GM19467 (cell line): ENCODE results near the gene COL24A1.
"Not testable (repeated sequence)": the region's sequence is repeated elsewhere in the genome, so short reads cannot be mapped to it uniquely, and the experiment has no call there.

Experiments used
- ATAC-seq: cut with Tn5 transposase; IDR thresholded peaks from one replicate; pipeline ENCODE4 v1.9.1; 2021; ENCODE audit warnings: mild to moderate bottlenecking, moderate library complexity; ENCODE audit not compliant: unreplicated experiment

The COL24A1 gene

GRCh38 chr1:85824066-85824840 lies 332.3 kb downstream of the COL24A1 start:
- ATAC-seq: no peak

DNA sequence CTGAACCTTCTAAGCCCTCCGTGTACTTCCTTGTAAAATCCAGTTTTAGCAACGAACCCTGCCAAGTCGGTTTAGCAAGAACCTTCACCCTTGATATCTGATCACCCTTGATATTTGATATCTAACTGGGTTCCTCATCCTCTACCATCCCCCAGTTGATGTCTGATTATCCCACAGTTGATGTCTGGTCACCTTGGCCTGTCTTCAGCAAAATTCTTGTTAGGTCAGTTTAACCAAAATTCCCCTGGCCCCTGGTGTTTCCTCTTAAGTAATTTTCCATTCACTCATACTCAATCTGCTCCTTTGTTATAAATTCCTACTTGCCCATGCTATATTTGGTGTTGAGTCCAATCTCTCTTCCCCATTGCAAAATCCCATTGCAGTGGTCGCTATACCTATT lies 333.9 kb downstream of the COL24A1 start:
- no peak for ATAC-seq

DNA sequence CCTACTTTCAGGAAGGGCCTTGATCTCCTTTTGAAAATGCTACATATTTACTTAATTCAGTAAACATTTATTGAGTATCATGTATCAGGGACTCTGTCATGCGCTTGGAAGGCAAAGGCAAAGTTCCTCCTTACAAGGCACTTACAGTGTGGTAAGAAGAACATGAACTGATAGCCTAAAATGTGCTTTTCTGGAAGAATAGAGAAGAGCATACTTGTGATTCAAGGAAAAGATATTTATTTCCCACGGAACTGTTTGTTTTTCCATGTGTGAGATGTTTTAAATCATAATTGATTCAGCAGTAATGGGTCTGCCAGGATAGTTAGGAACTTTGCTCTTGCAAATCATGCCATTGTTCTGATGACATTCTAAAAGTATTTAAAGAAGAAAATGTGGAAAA lies 338.2 kb downstream of the COL24A1 start:
- no peak for ATAC-seq

DNA sequence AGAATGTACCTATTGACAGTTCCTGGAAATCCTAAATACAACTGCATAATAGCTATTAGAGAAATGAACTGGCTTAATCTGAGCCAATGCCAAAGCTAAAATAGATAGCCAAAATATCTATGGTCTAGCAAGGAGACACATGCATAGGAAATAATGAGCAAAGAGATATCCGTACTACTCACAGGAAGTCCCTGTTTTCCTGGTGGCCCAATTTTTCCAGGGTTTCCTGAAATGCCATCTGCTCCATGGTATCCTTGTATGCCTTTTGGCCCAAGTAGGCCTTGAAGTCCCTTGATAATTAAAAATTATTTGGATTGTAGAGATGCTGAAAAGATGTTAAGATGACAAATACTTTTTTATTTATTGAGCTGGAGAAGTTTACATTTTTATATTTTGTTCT lies 340.0 kb downstream of the COL24A1 start:
- ATAC-seq: no peak

DNA sequence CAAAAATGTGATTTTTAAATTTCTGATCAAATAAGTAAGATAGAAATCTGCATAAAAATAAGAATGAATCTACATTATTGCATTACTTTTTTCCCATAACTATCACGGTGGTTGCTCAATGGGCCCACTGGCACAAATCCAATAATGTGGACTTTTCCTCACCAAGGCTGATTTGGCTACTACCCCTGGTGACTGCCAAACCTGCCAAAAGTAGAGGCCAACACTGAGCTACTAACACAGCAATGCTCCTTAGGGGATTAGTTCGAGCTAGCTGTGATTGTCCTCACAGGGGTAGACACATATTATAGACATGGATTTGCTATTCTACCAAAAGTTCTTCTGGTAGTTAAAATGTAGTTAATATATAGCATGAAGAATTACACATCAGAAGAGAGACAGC lies 340.7 kb downstream of the COL24A1 start:
- no peak for ATAC-seq

DNA sequence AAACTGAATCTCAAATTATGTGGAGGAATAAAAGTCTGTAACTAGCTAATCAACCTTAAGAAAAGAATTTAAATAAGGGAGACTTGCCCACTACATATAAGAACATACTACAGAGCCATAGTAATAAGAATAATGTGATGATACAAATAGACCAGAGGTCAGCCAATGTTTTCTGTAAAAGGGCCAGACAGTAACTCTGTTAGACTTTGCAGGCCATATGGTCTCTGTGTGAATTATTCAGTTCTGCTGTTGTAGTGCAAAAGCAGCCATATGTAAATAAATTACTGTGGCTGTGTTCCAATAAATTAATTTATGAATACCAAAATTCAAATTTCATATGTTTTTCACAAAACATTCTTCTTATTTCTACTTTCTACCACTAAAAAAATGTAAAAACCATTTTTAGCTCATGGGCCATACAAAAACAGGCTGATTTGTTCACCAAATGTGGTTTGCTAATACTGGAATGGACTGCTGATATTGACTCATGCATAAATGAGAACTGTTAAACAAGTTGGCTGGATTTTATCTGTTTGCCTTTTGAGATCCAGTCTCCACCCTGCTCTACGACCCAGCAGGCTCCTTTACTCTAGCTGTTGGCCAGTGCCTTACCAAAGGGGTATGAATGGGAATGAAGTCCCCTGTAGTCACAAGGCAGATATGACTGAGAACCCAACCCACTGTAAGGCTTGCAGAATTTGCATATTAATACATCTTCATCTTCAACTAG lies 350.2 kb downstream of the COL24A1 start:
- no peak for ATAC-seq

GRCh38 chr1:85801520-85801919 lies 355.1 kb downstream of the COL24A1 start:
- ATAC-seq: no peak

GRCh38 chr1:85799737-85800136 lies 356.8 kb downstream of the COL24A1 start:
- ATAC-seq: no peak

- ATAC-seq: no peak
These were observed 358.2 kb downstream of the COL24A1 start for GRCh38 chr1:85798419-85798818.

GRCh38 chr1:85777021-85777420 lies 379.6 kb downstream of the COL24A1 start:
- ATAC-seq: not testable (repeated sequence)

GRCh38 chr1:85762804-85763203 lies 393.8 kb downstream of the COL24A1 start:
- ATAC-seq: no peak

DNA sequence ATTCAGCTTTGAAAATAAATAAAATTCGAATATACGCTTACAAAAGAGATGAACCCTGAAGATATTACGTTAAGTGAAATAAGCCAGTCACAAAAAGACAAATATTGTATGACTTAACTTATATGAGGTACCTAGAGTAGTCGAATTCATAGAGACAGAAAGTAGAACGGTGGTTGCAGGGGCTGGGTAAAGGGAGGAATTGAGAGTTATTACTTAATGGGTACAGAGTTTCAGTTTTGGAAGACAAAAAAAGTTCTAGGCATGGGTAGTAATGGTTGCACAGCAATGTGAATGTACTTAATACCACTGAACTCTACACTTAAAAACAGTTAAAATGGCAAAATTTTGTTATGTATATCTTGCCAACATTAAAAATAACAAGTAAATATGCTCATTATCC lies 399.7 kb downstream of the COL24A1 start:
- no peak for ATAC-seq

- no peak for ATAC-seq
These were observed 408.5 kb downstream of the COL24A1 start for GRCh38 chr1:85748120-85748519.

DNA sequence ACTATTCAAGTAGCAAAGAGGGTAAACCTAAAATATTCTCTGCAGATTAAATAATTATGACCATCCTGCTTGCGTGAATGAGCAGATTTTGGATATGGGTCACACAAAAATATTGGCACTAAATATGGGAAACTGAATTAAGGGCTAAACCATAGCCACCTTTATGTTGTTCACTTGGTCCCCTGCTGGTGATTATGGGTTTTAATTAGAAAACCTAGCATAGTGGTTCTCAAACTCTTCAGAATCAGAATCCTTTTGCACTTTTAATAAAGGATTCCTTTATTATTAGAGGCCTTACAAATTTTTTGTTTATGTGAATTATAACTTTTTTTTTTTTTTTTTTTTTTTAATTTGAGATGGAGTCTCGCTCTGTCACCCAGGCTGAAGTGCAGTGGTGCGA lies 409.8 kb downstream of the COL24A1 start:
- ATAC-seq: no peak

DNA sequence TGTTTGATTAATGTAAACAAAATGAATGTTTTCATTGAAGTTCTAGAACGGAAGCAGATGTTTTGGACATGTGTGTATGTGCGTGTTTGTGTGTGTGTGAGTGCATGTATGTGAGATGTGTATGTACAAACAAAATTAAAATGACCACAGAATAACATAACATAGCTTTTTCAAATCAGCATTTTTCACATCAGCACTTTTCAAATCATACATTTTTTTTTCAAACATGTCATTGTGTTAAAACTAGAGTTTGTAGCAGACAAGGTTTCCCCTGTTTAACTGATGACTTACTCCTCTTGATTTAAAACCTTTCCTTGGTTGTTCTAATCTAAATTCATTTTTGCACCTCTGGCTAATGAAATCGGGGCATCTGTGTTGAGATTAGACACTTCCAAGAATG lies 412.8 kb downstream of the COL24A1 start:
- ATAC-seq: no peak

DNA sequence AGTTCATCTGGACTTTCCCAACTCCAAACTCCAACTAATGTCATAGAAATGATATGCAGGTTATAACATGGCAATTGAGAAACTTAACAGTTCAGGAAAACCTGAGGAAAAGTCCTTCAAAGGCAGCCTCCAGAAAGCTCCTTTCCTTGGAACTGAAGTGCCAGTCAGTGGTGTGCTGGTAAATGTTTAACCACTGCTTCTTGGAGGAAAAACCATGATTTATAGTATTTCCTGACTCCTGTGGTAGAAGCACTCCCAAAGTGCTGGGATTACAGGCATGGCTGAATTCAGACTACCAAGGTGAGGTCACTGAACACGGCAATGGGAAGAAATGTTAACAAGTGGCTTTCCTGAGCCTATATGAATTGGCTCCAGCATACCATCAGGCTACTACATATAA lies 421.6 kb downstream of the COL24A1 start:
- ATAC-seq: no peak

DNA sequence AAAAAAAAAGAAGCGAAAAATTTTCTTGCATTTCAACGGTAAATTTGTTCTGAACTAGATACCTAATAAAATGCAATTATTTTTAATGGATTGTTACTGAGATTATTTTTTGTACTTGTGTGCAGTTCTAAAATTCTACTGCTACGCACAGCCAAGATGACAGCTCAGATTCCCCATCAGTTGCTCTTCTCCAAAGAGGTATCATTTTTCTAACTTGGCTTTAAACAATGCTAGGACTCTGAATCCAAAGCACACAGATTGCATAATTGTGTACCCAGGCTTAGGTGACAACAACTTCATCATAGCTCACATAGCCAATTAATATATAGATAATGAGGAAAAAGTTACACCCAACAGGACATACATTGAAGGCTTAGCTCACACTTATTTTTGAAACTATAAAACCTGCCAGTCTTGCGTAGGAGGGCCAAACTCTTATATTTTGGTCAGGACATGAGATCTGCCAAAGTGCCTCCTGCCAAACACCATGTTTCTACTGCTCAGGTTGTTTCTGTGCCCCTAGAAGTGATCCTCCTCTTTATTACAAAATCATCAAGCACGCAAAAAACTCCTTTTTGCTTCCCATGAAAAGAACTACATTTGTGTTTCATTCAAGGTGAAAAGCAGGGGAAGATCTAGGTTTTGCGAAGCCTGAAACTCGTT lies 437.8 kb downstream of the COL24A1 start:
- ATAC-seq: no peak

- not testable (repeated sequence) for ATAC-seq
These were observed 442.0 kb downstream of the COL24A1 start for GRCh38 chr1:85714418-85715114.

DNA sequence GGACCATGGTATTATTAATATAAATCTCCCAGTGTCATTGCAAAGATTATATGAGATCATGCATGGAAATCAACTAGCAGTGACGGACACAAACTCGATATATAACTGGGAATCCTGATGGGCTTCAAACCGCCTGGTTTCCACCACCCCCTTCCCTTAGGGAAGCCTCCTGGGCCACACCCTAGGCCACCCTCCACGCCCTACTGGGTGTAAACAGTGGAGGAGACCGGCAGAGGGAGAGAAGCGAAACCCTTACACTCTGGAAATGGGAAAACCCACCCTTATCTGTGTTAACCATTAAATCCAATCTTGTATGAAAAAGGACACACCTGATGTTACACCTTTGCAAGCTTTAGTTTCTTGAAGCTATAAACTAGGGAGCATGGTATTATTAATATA lies 447.7 kb downstream of the COL24A1 start:
- ATAC-seq: no peak

GRCh38 chr1:85707990-85708828 lies 448.4 kb downstream of the COL24A1 start, which contains the start of gene ZNHIT6:
ZNHIT6 (minus strand) TSS chr1:85708433; CDS start chr1:85708284, 149 bp downstream.
- peak; percentile 94 for ATAC-seq
